Type B pancreatic cell (in vitro differentiated cells): ENCODE data around the gene TMEM120B. TPM values are rescaled to one million over a fixed set of nuclear protein-coding genes. Genes with fewer than 3 reads are reported as not detected.

Source experiments
- DNase-seq: peaks from one replicate; pipeline ENCODE4 v3.0.0; 2021; ENCODE audit warnings: mixed read lengths; ENCODE audit not compliant: unreplicated experiment; ENCODE audit errors: extremely low spot score
- H3K27ac Mint-ChIP-seq: 2 replicates; pipeline ENCODE4 v1.8.0; 2021; ENCODE audit warnings: mild to moderate bottlenecking, mixed read lengths
- H3K27me3 Mint-ChIP-seq: 2 replicates; pipeline ENCODE4 v1.8.0; 2021; ENCODE audit warnings: mixed read lengths
- H3K36me3 Mint-ChIP-seq: 2 replicates; pipeline ENCODE4 v1.8.0; 2021; ENCODE audit warnings: mixed read lengths
- H3K4me1 Mint-ChIP-seq: one replicate; pipeline ENCODE4 v1.8.0; 2021; ENCODE audit warnings: mixed read lengths; ENCODE audit not compliant: unreplicated experiment
- H3K4me3 Mint-ChIP-seq: 2 replicates; pipeline ENCODE4 v1.8.0; 2021; ENCODE audit warnings: mild to moderate bottlenecking, mixed read lengths
- H3K9me3 Mint-ChIP-seq: 2 replicates; pipeline ENCODE4 v1.8.0; 2021; ENCODE audit warnings: mixed read lengths
- CTCF ChIP-seq: fragments of 200-600 bp; sonication (generic); conservative IDR thresholded peaks from 2 replicates; pipeline ENCODE4 v1.5.0; 2021; ENCODE audit warnings: antibody characterized with exemption, mild to moderate bottlenecking
- total RNA-seq: library from RNA; stranded (reverse); gene quantifications from 2 replicates; pipeline ENCODE4 v1.2.1, GENCODE V29; 2021; ENCODE audit warnings: low replicate concordance

TMEM120B gene
- total RNA-seq, 1 donor from 2014 or later: 14.0 TPM

- H3K36me3 Mint-ChIP-seq: peaks cover 13% of the 10 kb centered on the region
- DNase-seq: no peak
- peak within 1 kb of the TSS; percentile 98 for H3K4me3 Mint-ChIP-seq
- peak within 1 kb of the TSS; percentile 100 for H3K27ac Mint-ChIP-seq
- no peaks in the 10 kb centered on the region for H3K9me3 Mint-ChIP-seq
- TF ChIP-seq CTCF: no peak
- H3K27me3 Mint-ChIP-seq: peaks cover 5% of the 10 kb centered on the region
- peaks cover 10% of the 10 kb centered on the region for H3K4me1 Mint-ChIP-seq
Observed at GRCh38 chr12:121803861-121804416, 91.4 kb downstream of the TMEM120B start, which contains the start of gene SETD1B. SETD1B (plus strand) TSS chr12:121804009; CDS start chr12:121804738, 729 bp downstream.

- Mint-ChIP-seq H3K27ac (peak overlapping the region; percentile 92), H3K36me3 (peaks cover 13% of the 10 kb centered on the region), H3K4me1 (peaks cover 5% of the 10 kb centered on the region), H3K4me3 (peak overlapping the region; percentile 90), H3K27me3 (peaks cover 5% of the 10 kb centered on the region), H3K9me3 (no peaks in the 10 kb centered on the region)
- DNase-seq: no peak
- TF ChIP-seq CTCF: no peak
Observed at GRCh38 chr12:121804417-121805111, 92.0 kb downstream of the TMEM120B start.

- H3K9me3 Mint-ChIP-seq: no peaks in the 10 kb centered on the region
- peaks cover 5% of the 10 kb centered on the region for H3K4me1 Mint-ChIP-seq
- peak overlapping the region; percentile 90 for H3K4me3 Mint-ChIP-seq
- H3K27ac Mint-ChIP-seq: peak overlapping the region; percentile 64
- no peak for TF ChIP-seq CTCF
- DNase-seq: no peak
- peaks cover 5% of the 10 kb centered on the region for H3K27me3 Mint-ChIP-seq
- peaks cover 14% of the 10 kb centered on the region for H3K36me3 Mint-ChIP-seq
Observed at GRCh38 chr12:121805171-121806008, 92.8 kb downstream of the TMEM120B start.

- no peaks in the 10 kb centered on the region for H3K9me3 Mint-ChIP-seq
- DNase-seq: no peak
- H3K4me3 Mint-ChIP-seq: peak overlapping the region; percentile 90
- no peak for TF ChIP-seq CTCF
- H3K36me3 Mint-ChIP-seq: peaks cover 14% of the 10 kb centered on the region
- peaks cover 9% of the 10 kb centered on the region for H3K4me1 Mint-ChIP-seq
- H3K27me3 Mint-ChIP-seq: peaks cover 5% of the 10 kb centered on the region
- H3K27ac Mint-ChIP-seq: peak overlapping the region; percentile 67
Observed at GRCh38 chr12:121806009-121806545, 93.5 kb downstream of the TMEM120B start.

GRCh38 chr12:121806546-121807423 lies 94.2 kb downstream of the TMEM120B start:
- Mint-ChIP-seq H3K9me3 (no peaks in the 10 kb centered on the region), H3K27ac (peak overlapping the region; percentile 67), H3K4me3 (peak overlapping the region; percentile 90), H3K36me3 (peaks cover 8% of the 10 kb centered on the region), H3K27me3 (peaks cover 5% of the 10 kb centered on the region), H3K4me1 (peaks cover 11% of the 10 kb centered on the region)
- no peak for TF ChIP-seq CTCF
- no peak for DNase-seq
